Gastroesophageal sphincter (tissue), 4 donors: Measurements from ENCODE around the gene GATA1. TPM values are rescaled to one million over a fixed set of nuclear protein-coding genes. Genes with fewer than 3 reads are reported as not detected.

Source experiments
- ATAC-seq: fragments of 150-250 bp; one replicate; pipeline ENCODE4 v1.9.1; 2016; ENCODE audit warnings: mild to moderate bottlenecking, moderate library complexity
- H3K27ac ChIP-seq, 4 donors: fragments of 200-600 bp; sonication (generic) in 3 of 4; 1 replicate in 3 of 4; 2 replicates in 1 of 4; pipeline ENCODE4 v1.5.1; 2016 to 2019
- H3K27me3 ChIP-seq: fragments of 200-600 bp; sonication (generic); one replicate; pipeline ENCODE4 v1.5.1; 2019
- H3K36me3 ChIP-seq, 2 donors: fragments of 200-600 bp; sonication (generic); one replicate each; pipeline ENCODE4 v1.5.1; 2019; ENCODE audit warnings: control low read depth in 1 of 2
- H3K4me1 ChIP-seq, 3 donors: fragments of 200-600 bp; sonication (generic); 1 replicate in 2 of 3; 2 replicates in 1 of 3; pipeline ENCODE4 v1.5.1; 2016 to 2019; ENCODE audit warnings: control low read depth in 2 of 3
- H3K4me3 ChIP-seq, 2 donors: fragments of 200-600 bp; sonication (generic); one replicate each; pipeline ENCODE4 v1.5.1; 2019; ENCODE audit warnings: mild to moderate bottlenecking in 1 of 2, moderate library complexity in 1 of 2
- H3K9me3 ChIP-seq, 3 donors: fragments of 200-600 bp; sonication (generic); one replicate each; pipeline ENCODE4 v1.5.1; 2017 to 2019; ENCODE audit warnings: control low read depth in 2 of 3
- CTCF ChIP-seq, 4 experiments: fragments of 200-600 bp in 2 of 4; fragments of 450-650 bp in 2 of 4; sonication (generic) in 1 of 4; IDR thresholded peaks; one replicate each; pipeline ENCODE4 v1.5.1; 2017 to 2019; ENCODE audit warnings: antibody characterized with exemption in 4 of 4, mild to moderate bottlenecking in 2 of 4, moderate library complexity in 2 of 4
- EP300 ChIP-seq: sonication (generic); formaldehyde crosslinking; IDR thresholded peaks from one replicate; pipeline ENCODE4 v1.6.1; 2017; ENCODE audit warnings: antibody characterized with exemption, mild to moderate bottlenecking
- POLR2A ChIP-seq, 2 donors: fragments of 450-650 bp; IDR thresholded peaks; one replicate each; pipeline ENCODE4 v1.6.1; 2017; ENCODE audit warnings: antibody characterized with exemption in 2 of 2, mild to moderate bottlenecking in 2 of 2, moderate library complexity in 1 of 2
- POLR2AphosphoS5 ChIP-seq: sonication (generic); formaldehyde crosslinking; IDR thresholded peaks from one replicate; pipeline ENCODE4 v1.6.1; 2017; ENCODE audit warnings: antibody characterized with exemption
- WGBS, 2 donors: methylation state at CpG; one replicate each; pipeline ENCODE4 v1.1.5; 2018; ENCODE audit warnings: low coverage in 1 of 2; 5-methylcytosine and 5-hydroxymethylcytosine counted together
- total RNA-seq, 4 donors: library from RNA; depleted of rRNA; stranded (reverse); fragments of >200 nt; gene quantifications; one replicate each; pipeline ENCODE4 v1.1.0, GENCODE V29; 2016

The GATA1 gene
- total RNA-seq, 4 donors from 2014 or later: not detected

- ATAC-seq: no peak
- no peaks in the 10 kb centered on the region for H3K27me3 ChIP-seq
- H3K4me1 ChIP-seq: no peaks in the 10 kb centered on the region
- peaks cover 0 to 85% of the 10 kb centered on the region in 2 donors for H3K36me3 ChIP-seq
- WGBS, 2 donors: 85% methylated on average over 6 of the region's 8 CpGs; no CpG with 5 or more reads in 1 of the 2 donors
- H3K27ac ChIP-seq: no peak overlapping the region
- no peaks in the 10 kb centered on the region for H3K9me3 ChIP-seq
- no peak for TF ChIP-seq POLR2AphosphoS5
- no peak for TF ChIP-seq POLR2A (IDR thresholded peaks at IDR 0.05)
- no peak for TF ChIP-seq EP300
- no peak for TF ChIP-seq CTCF (IDR thresholded peaks at IDR 0.05)
- no peak overlapping the region for H3K4me3 ChIP-seq
Observed at GRCh38 chrX:48813644-48814043, 27.3 kb downstream of the GATA1 start.

GRCh38 chrX:48814722-48815121, 28.3 kb downstream of the GATA1 start:
- WGBS, 2 donors: 33% methylated on average over 1 of the region's 8 CpGs; no CpG with 5 or more reads in 1 of the 2 donors
- Histone ChIP-seq H3K4me3 (no peak overlapping the region), H3K36me3 (peaks cover 0 to 90% of the 10 kb centered on the region in 2 donors), H3K9me3 (no peaks in the 10 kb centered on the region), H3K27ac (no peak overlapping the region), H3K27me3 (no peaks in the 10 kb centered on the region), H3K4me1 (no peaks in the 10 kb centered on the region)
- TF ChIP-seq POLR2AphosphoS5 (no peak), EP300 (no peak), CTCF (IDR thresholded peaks at IDR 0.05) (no peak), POLR2A (IDR thresholded peaks at IDR 0.05) (no peak)
- no peak for ATAC-seq

GRCh38 chrX:48815266-48815665, 28.9 kb downstream of the GATA1 start:
- Histone ChIP-seq H3K27ac (no peak overlapping the region), H3K4me3 (no peak overlapping the region), H3K4me1 (no peaks in the 10 kb centered on the region), H3K9me3 (no peaks in the 10 kb centered on the region), H3K27me3 (no peaks in the 10 kb centered on the region), H3K36me3 (peaks cover 0 to 90% of the 10 kb centered on the region in 2 donors)
- TF ChIP-seq CTCF (IDR thresholded peaks at IDR 0.05): no peak
- no peak for TF ChIP-seq EP300
- TF ChIP-seq POLR2AphosphoS5: no peak
- TF ChIP-seq POLR2A (IDR thresholded peaks at IDR 0.05): no peak
- no peak for ATAC-seq
- 100% methylated on average over 3 of the region's 8 CpGs; no CpG with 5 or more reads in 1 of the 2 donors for WGBS, 2 donors

GRCh38 chrX:48816014-48816810, 29.8 kb downstream of the GATA1 start:
- no peak for TF ChIP-seq EP300
- no peak for TF ChIP-seq CTCF (IDR thresholded peaks at IDR 0.05)
- TF ChIP-seq POLR2AphosphoS5: no peak
- no peak for TF ChIP-seq POLR2A (IDR thresholded peaks at IDR 0.05)
- Histone ChIP-seq H3K36me3 (peaks cover 0 to 90% of the 10 kb centered on the region in 2 donors), H3K4me3 (no peak overlapping the region), H3K27ac (no peak overlapping the region), H3K27me3 (no peaks in the 10 kb centered on the region), H3K4me1 (no peaks in the 10 kb centered on the region), H3K9me3 (no peaks in the 10 kb centered on the region)
- no peak for ATAC-seq
- WGBS, 2 donors: no CpG with 5 or more reads among the region's 18 CpGs

GRCh38 chrX:48818098-48818497, 31.7 kb downstream of the GATA1 start:
- Histone ChIP-seq H3K9me3 (no peaks in the 10 kb centered on the region), H3K36me3 (peaks cover 0 to 96% of the 10 kb centered on the region in 2 donors), H3K4me3 (no peak overlapping the region), H3K4me1 (no peaks in the 10 kb centered on the region), H3K27me3 (no peaks in the 10 kb centered on the region), H3K27ac (no peak overlapping the region)
- no peak for TF ChIP-seq CTCF (IDR thresholded peaks at IDR 0.05)
- no peak for TF ChIP-seq POLR2AphosphoS5
- no peak for TF ChIP-seq EP300
- TF ChIP-seq POLR2A (IDR thresholded peaks at IDR 0.05): no peak
- ATAC-seq: no peak
- WGBS, 2 donors: 87% methylated on average over 3 of the region's 16 CpGs; no CpG with 5 or more reads in 1 of the 2 donors
